Muscle layer of duodenum (tissue), 2 donors: Measurements from ENCODE around the gene UBTF.

Experiments used
- H3K27ac ChIP-seq: one replicate; pipeline ENCODE4 v1.7.0; 2013; ENCODE audit warnings: mild to moderate bottlenecking, low read length
- H3K27me3 ChIP-seq: one replicate; pipeline ENCODE4 v1.7.0; 2013; ENCODE audit warnings: low read depth, mild to moderate bottlenecking, control low read depth, low read length
- H3K36me3 ChIP-seq, 2 donors: one replicate each; pipeline ENCODE4 v1.7.0; 2013; ENCODE audit warnings: low read length in 2 of 2, control low read depth in 1 of 2, mild to moderate bottlenecking in 1 of 2; ENCODE audit not compliant: insufficient read depth in 2 of 2, control insufficient read depth in 1 of 2
- H3K4me1 ChIP-seq, 2 donors: one replicate each; pipeline ENCODE4 v1.7.0; 2013; ENCODE audit warnings: low read length in 2 of 2, mild to moderate bottlenecking in 2 of 2, control low read depth in 1 of 2, moderate library complexity in 1 of 2; ENCODE audit not compliant: insufficient read depth in 2 of 2, control insufficient read depth in 1 of 2
- H3K4me3 ChIP-seq, 2 donors: one replicate each; pipeline ENCODE4 v1.7.0; 2013; ENCODE audit warnings: low read length in 2 of 2, low read depth in 1 of 2, mild to moderate bottlenecking in 1 of 2
- H3K9me3 ChIP-seq, 2 donors: one replicate each; pipeline ENCODE4 v1.7.0; 2013; ENCODE audit warnings: low read length in 2 of 2, control low read depth in 1 of 2, mild to moderate bottlenecking in 1 of 2; ENCODE audit not compliant: control insufficient read depth in 1 of 2
- donor health status: healthy.

The UBTF gene

GRCh38 chr17:44171931-44172455, 47.5 kb downstream of the UBTF start:
- Histone ChIP-seq H3K4me3 (no peak overlapping the region), H3K9me3 (no peaks in the 10 kb centered on the region), H3K36me3 (peaks cover 0 to 8% of the 10 kb centered on the region in 2 donors), H3K27me3 (no peaks in the 10 kb centered on the region), H3K4me1 (peaks cover 0 to 13% of the 10 kb centered on the region in 2 donors), H3K27ac (no peak overlapping the region)

- Histone ChIP-seq H3K27ac (no peak within 1 kb of the TSS), H3K4me3 (peak within 1 kb of the TSS; percentile 16 to 58), H3K27me3 (no peaks in the 10 kb centered on the region), H3K9me3 (no peaks in the 10 kb centered on the region), H3K4me1 (peaks cover 0 to 13% of the 10 kb centered on the region in 2 donors), H3K36me3 (no peaks in the 10 kb centered on the region)
Observed at GRCh38 chr17:44170499-44171201, 48.8 kb downstream of the UBTF start, which contains the start of gene ASB16. Gene ASB16, plus strand, starts transcription at chr17:44170704. Its CDS starts 86 bp downstream, at chr17:44170790.

- no peaks in the 10 kb centered on the region for H3K9me3 ChIP-seq
- peak overlapping the region in 1 of 2 donors; percentile 58 for H3K4me3 ChIP-seq
- H3K27ac ChIP-seq = no peak overlapping the region
Observed at GRCh38 chr17:44170135-44170498, 49.4 kb downstream of the UBTF start.

GRCh38 chr17:44167181-44167861, 52.2 kb downstream of the UBTF start:
- no peak overlapping the region for H3K4me3 ChIP-seq
- no peaks in the 10 kb centered on the region for H3K36me3 ChIP-seq
- no peaks in the 10 kb centered on the region for H3K27me3 ChIP-seq
- no peak overlapping the region for H3K27ac ChIP-seq
- H3K9me3 ChIP-seq = no peaks in the 10 kb centered on the region
- H3K4me1 ChIP-seq = peaks cover 0 to 13% of the 10 kb centered on the region in 2 donors

More at GRCh38 chr17:44170135-44170498, 49.4 kb downstream of the UBTF start:
- peaks cover 0 to 13% of the 10 kb centered on the region in 2 donors for H3K4me1 ChIP-seq
- no peaks in the 10 kb centered on the region for H3K27me3 ChIP-seq
- no peaks in the 10 kb centered on the region for H3K36me3 ChIP-seq

- no peaks in the 10 kb centered on the region for H3K36me3 ChIP-seq
- H3K9me3 ChIP-seq = no peaks in the 10 kb centered on the region
- H3K4me3 ChIP-seq = no peak overlapping the region
- H3K4me1 ChIP-seq = peaks cover 0 to 7% of the 10 kb centered on the region in 2 donors
- H3K27ac ChIP-seq = no peak overlapping the region
- H3K27me3 ChIP-seq = no peaks in the 10 kb centered on the region
Observed at GRCh38 chr17:44164476-44164875, 55.0 kb downstream of the UBTF start.

- no peak overlapping the region for H3K27ac ChIP-seq
- H3K36me3 ChIP-seq = no peaks in the 10 kb centered on the region
- no peak overlapping the region for H3K4me3 ChIP-seq
- H3K4me1 ChIP-seq = no peaks in the 10 kb centered on the region
- H3K9me3 ChIP-seq = no peaks in the 10 kb centered on the region
- H3K27me3 ChIP-seq = no peaks in the 10 kb centered on the region
Observed at GRCh38 chr17:44159519-44160210, 59.8 kb downstream of the UBTF start.

GRCh38 chr17:44155488-44155887, 64.0 kb downstream of the UBTF start:
- Histone ChIP-seq H3K36me3 (no peaks in the 10 kb centered on the region), H3K4me3 (no peak overlapping the region), H3K9me3 (no peaks in the 10 kb centered on the region), H3K27ac (no peak overlapping the region), H3K4me1 (no peaks in the 10 kb centered on the region), H3K27me3 (no peaks in the 10 kb centered on the region)
